ENCODE results near the gene GGACT. TPM values are rescaled to one million over a fixed set of nuclear protein-coding genes. Genes with fewer than 3 reads are reported as not detected.

GGACT gene
- total and polyA plus RNA-seq, 2 of the 8 experiments (the other 6 are each of a cell fraction or from before 2014, with no cell fraction given), result 1.1 to 1.5 TPM

DNA sequence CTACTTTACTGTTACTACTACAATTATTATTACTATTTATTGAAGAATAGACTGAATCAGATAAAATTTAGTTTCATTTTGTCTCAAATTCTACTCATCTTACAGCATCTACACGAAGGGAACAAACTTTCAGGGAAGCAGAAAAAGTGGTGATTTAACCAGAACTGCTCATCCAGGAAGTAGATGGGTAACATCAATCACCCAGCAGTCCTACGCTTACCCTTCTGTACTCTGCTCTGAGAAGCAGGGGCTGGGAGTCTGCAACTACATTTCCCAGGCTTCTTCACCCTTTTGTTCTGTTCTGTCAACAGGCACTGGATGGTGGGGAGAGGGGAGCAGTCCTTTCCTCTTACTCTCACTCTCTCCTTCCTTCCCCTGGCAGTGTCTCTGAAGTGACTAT, 31.4 kb upstream of the GGACT start:
- Histone ChIP-seq H3K27ac (ENCODE audit: low read depth, low read length) (no peak overlapping the region), H2AK5ac (ENCODE audit: low read depth, low read length) (no peak overlapping the region), H3K23ac (ENCODE audit: insufficient read length) (no peak overlapping the region), H2BK5ac (ENCODE audit: low read depth, low read length) (no peak overlapping the region), H3K9ac (replicated peaks in 1 of 4; ENCODE audit: extremely low read depth in 1 of 4, low read depth in 3 of 4, low read length in 3 of 4) (no peak overlapping the region), H4K20me1 (replicated peaks in 1 of 2; ENCODE audit: control insufficient read depth in 1 of 2, insufficient read depth in 2 of 2, low read length in 2 of 2) (no peaks in the 10 kb centered on the region), H3K79me2 (ENCODE audit: control insufficient read depth in 1 of 2, insufficient read depth in 2 of 2, low read length in 2 of 2) (no peaks in the 10 kb centered on the region), H4K5ac (ENCODE audit: insufficient read length, low read depth, low read length) (no peak overlapping the region), H2BK12ac (ENCODE audit: low read depth, low read length) (no peak overlapping the region), H2BK20ac (ENCODE audit: low read length) (no peak overlapping the region), H3K27me3 (replicated peaks in 1 of 4; ENCODE audit: control insufficient read depth in 3 of 4, extremely low read depth in 1 of 4, insufficient read depth in 3 of 4, low read length in 3 of 4) (no peaks in the 10 kb centered on the region), H2BK15ac (ENCODE audit: low read length) (no peak overlapping the region), H3K9me3 (ENCODE audit: insufficient read depth in 2 of 2, low read depth in 1 of 2, low read length in 1 of 2) (peaks cover 9 to 14% of the 10 kb centered on the region in 2 experiments; a peak in 3 of 4 replicates), H2AFZ (ENCODE audit: low read length) (no peak overlapping the region), H4K91ac (replicated peaks; ENCODE audit: insufficient read length, low read length) (no peak overlapping the region), H3K4ac (replicated peaks; ENCODE audit: insufficient read length, low read depth, low read length) (no peak overlapping the region), H3K56ac (replicated peaks; ENCODE audit: insufficient read length, low read depth, low read length) (no peak overlapping the region), H3K79me1 (ENCODE audit: low read depth, low read length) (no peaks in the 10 kb centered on the region), H2BK120ac (replicated peaks; ENCODE audit: low read depth, low read length) (no peak overlapping the region), H4K8ac (ENCODE audit: extremely low read depth, insufficient read depth, low read length) (no peak overlapping the region), H3K14ac (ENCODE audit: insufficient read length) (no peak overlapping the region), H3K18ac (ENCODE audit: extremely low read depth, low read length) (no peak overlapping the region), H3K4me2 (ENCODE audit: insufficient read depth in 1 of 2, low read depth in 2 of 2, low read length in 2 of 2) (no peak overlapping the region), H3K4me3 (ENCODE audit: extremely low read depth in 1 of 4, insufficient read depth in 2 of 4, low read depth in 3 of 4, low read length in 4 of 4) (no peak overlapping the region), H3K36me3 (ENCODE audit: control insufficient read depth in 2 of 4, insufficient read depth in 4 of 4, low read length in 3 of 4) (peaks cover 2 to 29% (median 7%) of the 10 kb centered on the region in 4 experiments; a peak in 5 of 8 replicates), H3K4me1 (replicated peaks in 1 of 4; ENCODE audit: control insufficient read depth in 3 of 4, insufficient read depth in 4 of 4, low read length in 3 of 4) (no peaks in the 10 kb centered on the region; a peak in 1 of 7 replicates), H3K23me2 (ENCODE audit: low read depth, low read length) (no peaks in the 10 kb centered on the region; the same call in 1 of the 2 replicates)
- FAIRE-seq, result no peak
- CTCF ChIA-PET (ENCODE audit: partially characterized antibody), result interaction anchor here (0.9 to 1.4 kb wide), 4 partner anchors 25 to 72 kb away, joined by 3 to 4 read pairs (median 3); no protein-coding TSS in a partner anchor
- POLR2A ChIA-PET (ENCODE audit: partially characterized antibody), result interaction anchor here (0.6 kb wide), 1 partner anchor 135 kb away, joined by 3 read pairs; no protein-coding TSS in a partner anchor
- WGBS, 2 experiments (ENCODE audit: extremely low coverage in 1 of 2, insufficient coverage in 1 of 2, insufficient read length in 1 of 2, insufficient replicate concordance in 2 of 2, low coverage in 1 of 2, low lambda C conversion rate in 2 of 2, missing lambda C conversion rate in 1 of 2), result 84% methylated on average over 2 of the region's 2 CpGs; no CpG with 5 or more reads in 1 of the 2 experiments
- DNase-seq (ENCODE audit: low read depth in 1 of 2, low spot score in 2 of 2), result no peak
- no peak for TF ChIP-seq JUN (IDR thresholded peaks at IDR 0.05; ENCODE audit: low read depth, low read length)
- no peak for TF ChIP-seq RBBP5 (IDR thresholded peaks at IDR 0.05; ENCODE audit: borderline replicate concordance, low read depth, low read length)
- TF ChIP-seq SAP30 (IDR thresholded peaks at IDR 0.05; ENCODE audit: insufficient read depth, insufficient replicate concordance, low read length), result no peak
- TF ChIP-seq RXRA (IDR thresholded peaks at IDR 0.05; ENCODE audit: insufficient read depth, low read depth, low read length), result no peak
- no peak for TF ChIP-seq CTCF (IDR thresholded peaks at IDR 0.05; ENCODE audit: control extremely low read depth in 1 of 3, insufficient read depth in 1 of 3, low read depth in 1 of 3, low read length in 3 of 3)
- TF ChIP-seq SRF (IDR thresholded peaks at IDR 0.05; ENCODE audit: low read depth, low read length), result no peak
- no peak for TF ChIP-seq EZH2 (IDR thresholded peaks at IDR 0.05; ENCODE audit: low read depth, low read length, severe bottlenecking)
- TF ChIP-seq CHD1 (IDR thresholded peaks at IDR 0.05; ENCODE audit: low read depth, low read length), result no peak
- no peak for TF ChIP-seq KDM4A (IDR thresholded peaks at IDR 0.05; ENCODE audit: low read depth, low read length, severe bottlenecking)
- TF ChIP-seq SIN3A (conservative IDR thresholded peaks at IDR 0.05 in 1 of 2, IDR thresholded peaks at IDR 0.05 in 1 of 2; ENCODE audit: low read depth in 1 of 2, low read length in 2 of 2), result no peak
- no peak for TF ChIP-seq YY1 (IDR thresholded peaks at IDR 0.05; ENCODE audit: low read depth, low read length)

Measured in H1 (cell line).